AG08396 (cell line): ENCODE results near the gene CD320.
"Not testable (repeated sequence)": the region's sequence is repeated elsewhere in the genome, so short reads cannot be mapped to it uniquely, and the experiment has no call there.

Source experiments
- DNase-seq: peaks from one replicate; pipeline ENCODE4 v3.0.0; 2012; ENCODE audit warnings: low spot score, mixed read lengths

Gene CD320

DNA sequence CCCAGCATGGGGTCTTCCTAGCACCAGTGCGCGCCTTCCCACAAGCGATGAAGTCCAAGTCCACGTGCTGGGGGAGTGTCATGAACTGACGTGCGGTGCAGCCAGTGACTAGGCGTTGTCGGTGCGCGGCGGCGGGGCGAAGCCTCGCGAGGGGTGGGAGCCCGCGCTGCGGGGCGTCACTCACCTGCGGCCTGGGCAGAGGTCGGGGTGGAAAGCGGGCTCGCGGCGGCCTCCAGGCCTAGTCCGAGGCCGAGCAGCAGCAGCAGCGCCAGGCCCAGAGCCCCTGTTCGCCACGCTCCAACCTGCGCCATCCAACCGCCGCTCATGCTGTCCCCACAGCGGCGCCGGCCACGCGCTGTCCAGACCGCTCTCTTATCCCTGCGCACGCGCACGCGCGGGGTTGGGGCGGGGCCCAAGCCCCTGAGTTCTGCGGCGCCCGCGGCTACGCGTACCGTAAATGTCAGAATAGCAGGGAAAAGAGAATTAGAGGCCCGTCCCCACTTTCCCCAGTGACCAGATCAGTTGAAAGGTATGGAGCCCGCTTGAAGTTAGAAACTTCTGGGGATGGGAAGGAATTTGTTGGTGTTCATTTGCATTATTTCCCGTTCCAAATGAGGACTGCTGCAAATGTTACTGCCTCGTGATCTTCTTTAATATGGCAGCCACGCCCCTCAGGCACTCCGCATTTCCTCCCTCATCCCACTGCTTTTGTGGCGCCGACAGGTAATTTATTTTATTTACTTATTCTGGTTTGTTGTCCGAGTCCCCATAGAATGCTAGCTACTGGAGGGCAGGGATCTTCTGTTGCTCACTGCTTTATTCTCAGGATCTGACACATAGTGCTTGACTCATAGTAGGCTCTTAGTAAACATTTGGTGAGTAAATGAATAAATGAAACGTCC lies at the start of gene CD320:
TSS of gene CD320 (minus strand) at position 394 of the 902 bp plus-strand sequence. CDS start at position 326, 68 bp downstream.
- peak; percentile 97 for DNase-seq

DNA sequence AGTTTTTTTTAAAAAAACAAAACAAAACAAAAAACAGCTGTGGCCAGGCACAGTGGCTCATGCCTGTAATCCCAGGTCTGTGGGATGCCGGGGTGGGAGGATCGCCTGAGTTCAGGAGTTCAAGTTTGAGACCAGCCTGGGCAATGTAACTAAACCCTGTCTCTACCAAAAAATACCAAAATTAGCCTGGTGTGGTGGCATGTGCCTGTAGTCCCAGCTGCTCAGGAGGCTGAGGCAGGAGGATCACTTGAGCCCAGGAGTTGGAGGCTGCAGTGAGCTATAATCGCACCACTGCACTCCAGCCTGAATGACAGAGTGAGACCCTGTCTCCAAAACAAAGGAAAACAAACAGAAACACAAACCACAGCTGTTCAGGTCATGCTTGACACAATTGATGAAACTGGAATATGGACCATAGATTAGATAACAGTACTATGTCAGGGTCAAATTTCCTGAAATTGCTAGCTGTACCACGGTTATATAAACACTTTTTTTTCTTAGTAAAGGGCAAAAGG lies 48.9 kb upstream of the CD320 start:
- no peak for DNase-seq

DNA sequence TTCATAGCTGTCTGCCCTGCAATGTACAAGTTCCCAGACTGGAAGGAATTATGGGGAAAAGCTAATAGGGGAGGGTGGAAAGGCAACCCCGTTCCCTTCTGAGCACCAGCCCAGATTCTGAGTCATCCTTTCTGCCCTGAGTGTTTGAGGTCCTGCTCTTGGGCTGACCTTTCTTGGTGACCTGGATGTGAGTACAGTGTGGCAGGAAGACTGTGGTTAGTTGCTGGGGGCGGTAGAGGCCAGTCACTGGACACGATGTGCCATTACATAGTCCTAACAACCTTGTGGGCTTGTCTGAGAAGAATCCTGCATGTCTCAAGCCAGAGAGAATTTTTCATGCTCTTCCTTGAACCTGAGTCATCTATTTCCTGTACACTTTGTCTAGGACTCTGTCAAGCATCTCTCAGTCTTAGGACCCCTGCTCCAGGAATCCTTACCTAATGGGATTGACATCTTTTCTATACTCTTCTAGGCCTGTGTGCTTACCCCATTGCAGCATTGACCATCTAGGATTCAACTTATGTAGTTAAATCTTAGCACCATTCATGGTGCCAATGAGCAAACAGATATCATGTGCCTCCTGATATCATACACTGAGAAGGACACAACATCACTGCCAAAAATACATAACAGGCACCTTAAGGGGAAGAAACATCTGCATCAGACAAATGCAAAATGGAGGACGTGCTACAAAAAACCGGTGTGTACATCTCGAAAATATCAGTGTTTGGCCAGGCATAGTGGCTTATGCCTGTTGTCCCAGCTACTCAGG lies 47.7 kb upstream of the CD320 start:
- DNase-seq, result peak; percentile 78

DNA sequence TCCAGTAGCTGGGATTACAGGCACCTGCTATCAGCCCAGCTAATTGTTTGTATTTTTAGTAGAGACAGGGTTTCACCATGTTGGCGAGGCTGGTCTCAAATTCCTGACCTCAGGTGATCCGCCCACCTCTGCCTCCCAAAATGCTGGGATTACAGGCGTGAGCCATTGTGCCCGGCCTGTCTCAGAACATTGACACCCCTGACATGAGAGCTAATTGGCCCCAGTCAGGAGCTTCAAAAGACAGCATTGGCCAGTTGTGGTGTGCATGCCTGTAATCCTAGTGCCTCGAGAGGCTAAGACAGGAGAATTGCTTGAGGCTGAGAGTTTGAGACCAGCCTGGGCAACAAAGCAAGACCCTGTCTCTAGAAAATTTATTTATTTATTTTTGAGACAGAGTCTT lies 44.7 kb upstream of the CD320 start:
- DNase-seq, result not testable (repeated sequence)

DNA sequence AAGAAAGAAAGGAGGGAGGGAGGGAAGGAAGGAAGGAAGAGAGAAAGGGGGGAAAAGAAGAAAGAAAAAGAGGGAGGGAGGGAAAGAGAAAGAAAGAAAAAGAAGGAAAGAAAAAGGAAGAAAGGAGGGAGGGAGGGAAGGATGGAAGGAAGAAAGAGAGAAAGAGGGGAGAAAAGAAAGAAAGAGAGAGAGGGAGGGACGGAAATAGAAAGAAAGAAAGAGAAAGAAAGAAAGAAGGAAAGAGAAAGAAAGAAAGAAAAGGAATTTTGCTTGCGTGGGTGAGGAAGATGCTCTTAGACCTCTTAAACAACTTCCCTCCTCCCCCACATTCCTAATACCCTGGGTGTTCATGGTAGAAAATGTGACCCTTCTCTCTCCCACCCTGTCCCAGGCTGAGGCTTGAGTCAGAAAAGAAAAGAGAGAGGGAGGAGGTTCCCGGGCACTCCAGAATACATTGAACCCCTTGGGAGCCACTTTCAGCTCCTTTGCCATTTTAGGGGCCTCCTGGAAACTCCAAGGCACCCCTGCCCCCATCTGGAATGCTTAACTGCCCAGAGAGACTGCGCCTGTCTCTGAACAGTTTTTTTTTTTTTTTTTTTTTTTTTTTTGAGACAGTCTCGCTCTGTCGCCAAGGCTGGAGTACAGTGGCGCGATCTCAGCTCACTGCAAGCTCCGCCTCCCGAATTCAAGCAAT lies 44.1 kb upstream of the CD320 start:
- no peak for DNase-seq

DNA sequence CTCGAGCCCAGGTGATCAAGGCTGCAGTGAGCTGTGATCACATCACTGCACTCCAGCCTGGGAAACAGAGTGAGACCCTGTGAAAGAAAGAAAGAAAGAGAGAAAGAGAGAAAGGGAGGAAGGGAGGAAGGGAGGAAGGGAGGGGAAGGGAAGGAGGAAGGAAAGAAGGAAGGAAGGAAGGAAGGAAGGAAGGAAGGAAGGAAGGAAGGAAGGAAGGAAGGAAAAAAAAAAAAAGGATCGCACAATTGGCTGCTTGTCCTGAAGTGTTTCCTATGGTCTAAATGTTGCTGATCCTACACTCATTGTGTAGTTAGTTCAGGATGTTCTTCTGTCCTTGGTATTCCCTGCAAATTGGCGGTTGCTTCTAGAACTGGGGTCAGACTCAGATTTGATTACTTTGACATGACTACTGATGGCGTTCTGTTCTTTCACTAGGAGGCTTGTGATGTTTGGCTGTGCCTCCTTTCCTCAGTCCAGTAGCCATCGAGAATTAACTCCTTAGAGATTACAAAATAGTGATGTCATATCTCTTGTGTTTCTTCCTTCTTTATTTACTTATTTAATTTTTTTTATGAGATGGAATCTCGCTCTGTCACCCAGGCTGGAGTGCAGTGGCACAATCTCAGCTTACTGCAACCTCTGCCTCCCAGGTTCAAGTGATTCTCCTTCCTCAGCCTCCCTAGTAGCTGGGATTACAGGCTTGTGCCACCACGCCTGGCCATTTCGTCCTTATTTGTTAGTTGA lies 41.6 kb upstream of the CD320 start:
- not testable (repeated sequence) for DNase-seq

DNA sequence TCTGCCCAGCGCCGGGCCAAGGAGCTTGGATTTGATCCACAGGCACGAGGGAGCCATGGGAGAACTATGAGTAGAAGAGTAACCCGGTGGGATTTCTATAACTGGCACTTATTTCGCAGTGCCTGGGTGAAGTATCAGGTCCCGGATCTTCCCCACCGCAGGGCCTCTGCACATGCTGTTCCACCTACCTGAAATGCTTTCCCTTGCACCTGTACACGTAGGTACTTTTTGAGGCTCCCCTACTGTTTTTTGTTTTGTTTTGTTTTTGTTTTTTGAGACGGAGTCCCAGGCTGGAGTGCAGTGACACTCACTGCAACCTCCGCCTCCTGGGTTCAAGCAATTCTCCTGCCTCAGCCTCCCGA lies 35.3 kb upstream of the CD320 start:
- DNase-seq, result no peak

DNA sequence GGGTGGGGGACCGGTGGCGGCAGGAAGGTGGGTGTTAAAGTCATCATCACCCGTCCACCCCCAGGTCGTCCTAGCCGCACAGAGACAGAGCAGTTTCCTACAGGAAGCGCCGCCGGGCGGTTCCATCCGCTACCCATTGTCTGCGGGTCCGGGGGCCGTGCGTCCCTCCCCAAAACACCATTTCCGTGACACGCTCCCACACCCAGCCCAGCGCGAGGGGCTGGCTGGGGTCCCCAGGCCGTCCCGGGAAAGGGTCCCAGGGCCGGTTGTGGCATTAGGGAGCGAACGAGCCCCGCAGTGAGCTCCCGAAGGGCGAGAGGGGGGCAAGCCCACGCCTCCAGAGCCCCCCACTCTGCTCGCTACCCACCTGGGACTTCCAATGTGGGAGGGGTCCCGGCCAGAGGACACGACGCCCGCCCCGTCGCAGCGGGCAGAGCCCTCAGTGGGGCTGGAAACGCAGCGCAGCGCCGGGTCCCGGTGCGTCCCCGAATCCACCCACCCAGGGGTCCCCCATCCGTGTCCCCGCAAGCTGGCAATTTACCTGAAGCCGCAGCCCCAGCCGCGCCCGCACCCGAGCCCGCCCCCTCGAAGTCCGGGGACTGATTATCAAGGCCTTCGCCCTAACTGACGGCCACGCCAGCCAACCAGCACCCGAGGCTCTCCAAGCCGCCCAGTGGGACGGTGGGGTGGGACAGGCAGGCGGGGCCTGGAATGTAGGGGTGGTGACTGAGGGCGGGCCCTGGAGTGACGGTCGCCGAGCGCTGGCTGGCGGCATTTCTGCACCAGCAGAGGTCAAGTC lies 34.7 kb upstream of the CD320 start, which contains the start of gene KANK3:
TSS of gene KANK3 (minus strand) at position 579 of the 799 bp plus-strand sequence. CDS start 5,434 bp downstream, outside the sequence.
- DNase-seq, result peak; percentile 98

DNA sequence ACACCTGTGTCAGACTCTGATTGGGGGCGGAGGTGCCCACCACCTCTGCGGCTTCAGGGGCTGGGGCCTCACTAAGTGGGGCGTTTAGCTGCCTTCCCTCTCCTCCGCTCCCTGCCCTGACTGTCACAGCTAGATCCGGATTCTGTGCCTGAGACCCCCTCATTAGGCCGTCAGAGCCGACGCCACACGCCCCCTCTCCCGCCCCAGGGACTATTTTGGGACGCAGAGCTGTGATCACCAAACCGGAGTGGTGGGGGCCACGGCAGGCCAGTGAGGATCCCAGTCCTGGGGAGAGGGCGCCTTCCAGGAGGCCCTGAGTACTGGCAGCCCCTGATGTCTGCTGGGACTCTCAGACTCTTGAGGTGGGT lies 34.1 kb upstream of the CD320 start:
- no peak for DNase-seq

DNA sequence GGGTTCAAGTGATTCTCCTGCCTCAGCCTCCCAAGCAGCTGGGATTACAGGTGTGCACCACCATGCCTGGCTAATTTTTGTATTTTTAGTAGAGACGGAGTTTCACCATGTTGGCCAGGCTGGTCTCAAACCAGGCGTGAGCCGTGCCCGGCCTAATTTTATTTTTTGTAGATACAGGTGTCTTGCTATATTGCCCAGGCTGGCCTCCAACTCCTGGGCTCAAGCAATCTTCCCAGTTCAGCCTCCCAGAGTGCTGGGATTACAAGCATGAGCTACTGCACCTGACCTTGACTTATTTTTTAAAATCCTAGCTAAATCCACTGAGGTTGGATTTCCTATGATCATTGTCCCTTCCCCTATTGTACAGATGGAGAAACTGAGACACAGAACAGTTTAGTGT lies 33.3 kb upstream of the CD320 start:
- not testable (repeated sequence) for DNase-seq

DNA sequence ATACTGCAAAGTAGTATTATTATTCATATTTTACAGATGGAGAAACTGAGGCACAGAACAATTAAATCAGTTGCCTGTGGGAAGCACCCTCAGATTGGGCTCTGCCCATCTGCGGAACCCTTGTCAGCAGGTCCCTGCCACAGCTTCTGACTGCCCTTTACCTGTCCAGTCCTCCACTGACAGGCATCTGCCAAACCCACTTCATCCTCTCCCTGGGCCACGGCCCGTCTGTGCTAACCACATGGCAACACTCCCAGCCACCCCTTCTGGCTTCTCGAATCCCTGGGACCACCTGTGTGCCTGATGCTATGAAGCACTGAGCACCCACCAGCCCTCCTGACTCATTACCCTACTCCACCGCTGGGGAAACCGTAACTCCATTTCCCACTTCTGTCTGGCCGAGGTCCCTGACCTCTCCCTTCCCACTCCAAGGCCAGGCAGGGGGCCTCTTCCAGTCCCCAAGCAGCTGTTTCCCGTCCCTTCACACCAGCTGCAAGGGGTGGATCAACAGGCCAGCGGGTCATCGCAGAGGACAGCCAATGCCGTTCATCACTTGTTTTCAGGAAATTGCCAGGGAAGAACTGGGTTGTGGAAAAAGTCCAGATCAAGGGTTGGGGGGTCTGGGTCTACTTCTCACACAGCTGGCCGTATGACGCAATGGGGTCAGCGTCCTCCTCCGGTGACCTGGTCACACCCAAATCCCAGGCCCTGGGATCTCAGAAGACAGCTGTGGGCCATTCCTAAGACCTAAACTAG lies 32.4 kb upstream of the CD320 start:
- no peak for DNase-seq

DNA sequence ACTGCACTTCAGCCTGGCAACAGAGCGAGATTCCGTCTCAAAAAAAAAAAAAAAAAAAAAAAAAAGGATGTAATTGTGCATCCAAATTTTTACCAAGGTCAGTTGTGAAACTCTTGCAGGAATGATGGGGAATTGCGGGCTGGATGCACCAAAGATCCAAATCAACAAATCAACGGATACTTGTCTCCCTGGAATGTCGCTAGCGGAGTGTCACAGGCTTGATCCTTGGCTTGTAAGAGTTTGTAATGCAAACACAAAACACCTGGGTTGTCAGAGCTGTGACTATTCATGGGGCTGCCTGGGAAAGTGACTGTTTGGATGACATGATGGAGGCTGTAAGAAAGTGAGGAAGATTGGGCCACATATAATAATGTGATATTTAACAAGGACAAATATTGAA lies 30.7 kb upstream of the CD320 start:
- no peak for DNase-seq

DNA sequence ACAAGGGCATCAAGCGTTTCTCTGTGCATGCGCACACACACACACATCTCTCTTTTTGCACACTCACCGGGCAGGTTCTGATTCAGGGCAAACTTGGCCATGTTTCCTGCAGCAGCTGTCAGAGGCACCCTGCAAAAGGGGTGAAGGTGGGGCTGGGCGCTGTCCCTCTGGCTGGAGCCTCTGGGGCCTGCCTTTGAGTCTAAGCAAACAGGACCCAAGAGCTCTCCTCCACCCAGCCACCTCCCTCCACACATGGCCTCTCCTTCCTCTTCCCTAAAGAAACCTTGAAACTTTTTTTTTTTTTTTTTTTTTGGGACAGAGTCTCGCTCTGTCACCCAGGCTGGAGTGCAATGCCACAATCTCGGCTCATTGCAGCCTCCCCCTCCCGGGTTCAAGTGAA lies 29.6 kb upstream of the CD320 start:
- no peak for DNase-seq

DNA sequence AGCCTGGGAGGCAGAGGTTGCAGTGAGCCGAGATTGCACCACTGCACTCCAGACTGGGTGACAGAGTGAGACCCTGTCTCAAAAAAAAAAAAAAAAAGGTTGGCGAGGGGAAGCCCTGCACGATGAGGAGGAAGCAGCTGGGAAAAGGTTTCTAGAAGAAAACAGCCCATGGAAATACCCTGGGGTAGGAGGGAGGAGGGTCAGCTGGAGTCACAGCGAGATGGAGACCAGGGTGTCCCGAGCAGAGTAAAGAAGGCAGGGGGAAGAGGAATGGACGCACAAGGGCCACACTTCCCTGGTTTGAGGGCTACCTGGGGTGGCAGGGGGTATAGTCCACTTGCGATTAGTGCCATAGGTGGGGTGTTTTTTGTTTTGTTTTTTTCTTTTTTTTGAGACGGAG lies 28.5 kb upstream of the CD320 start:
- DNase-seq, result no peak

DNA sequence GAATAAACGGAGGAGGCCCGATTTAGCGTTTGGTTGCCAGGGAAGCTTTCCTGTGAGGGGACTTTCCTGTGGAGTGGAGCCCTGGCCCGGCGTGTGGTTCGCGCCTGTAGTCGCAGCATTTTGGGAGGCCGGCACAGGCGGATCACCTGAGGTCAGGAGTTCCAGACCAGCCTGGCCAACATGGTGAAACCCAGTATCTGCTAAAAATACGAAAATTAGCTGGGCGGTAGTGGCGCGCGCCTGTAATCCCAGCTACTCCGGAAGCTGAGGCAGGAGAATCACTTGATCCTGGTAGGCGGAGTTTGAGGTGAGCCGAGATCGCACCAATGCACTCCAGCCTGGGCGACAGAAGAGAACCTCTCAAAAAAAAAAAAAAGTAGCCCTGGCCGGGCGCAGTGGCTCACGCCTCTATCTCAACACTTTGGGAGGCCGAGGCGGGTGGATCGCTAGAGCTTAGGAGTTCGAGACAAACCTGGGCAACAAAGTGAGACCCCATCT lies 28.0 kb upstream of the CD320 start:
- no peak for DNase-seq

DNA sequence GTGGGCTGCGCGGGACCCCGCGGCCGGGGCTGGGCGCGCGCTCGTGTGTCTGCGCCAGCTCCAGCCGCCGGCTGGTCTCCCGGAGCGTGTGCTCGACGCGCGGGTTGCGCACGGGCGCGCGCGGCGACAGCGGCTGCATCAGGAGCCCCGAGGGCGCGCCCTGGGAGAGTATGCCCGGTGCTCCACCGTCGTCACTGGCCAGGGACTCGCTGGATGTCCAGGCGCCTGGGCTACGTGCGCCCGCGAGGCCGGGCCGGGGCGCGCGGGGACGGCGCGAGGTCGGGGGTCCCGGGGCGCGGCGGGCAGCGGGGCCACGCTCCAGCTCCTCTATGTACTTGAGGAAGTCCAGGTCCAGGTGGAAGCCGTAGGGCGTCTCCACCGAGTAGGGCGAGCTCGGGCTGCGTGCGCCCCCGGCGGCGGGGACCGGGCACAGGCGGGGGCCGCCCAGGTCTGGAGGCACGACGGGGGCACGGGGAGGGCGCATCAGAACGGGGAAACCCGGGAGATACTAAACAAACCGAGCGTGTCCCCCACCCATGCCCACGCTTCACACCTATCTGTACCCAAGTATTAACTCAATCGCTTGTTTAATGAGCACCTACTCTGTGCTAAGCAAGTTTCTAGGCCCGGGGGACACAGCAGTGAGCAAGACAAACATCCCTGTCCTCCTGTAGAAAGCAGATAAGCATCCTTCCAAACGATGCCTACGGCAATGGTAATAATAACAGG lies 27.3 kb upstream of the CD320 start:
- no peak for DNase-seq

DNA sequence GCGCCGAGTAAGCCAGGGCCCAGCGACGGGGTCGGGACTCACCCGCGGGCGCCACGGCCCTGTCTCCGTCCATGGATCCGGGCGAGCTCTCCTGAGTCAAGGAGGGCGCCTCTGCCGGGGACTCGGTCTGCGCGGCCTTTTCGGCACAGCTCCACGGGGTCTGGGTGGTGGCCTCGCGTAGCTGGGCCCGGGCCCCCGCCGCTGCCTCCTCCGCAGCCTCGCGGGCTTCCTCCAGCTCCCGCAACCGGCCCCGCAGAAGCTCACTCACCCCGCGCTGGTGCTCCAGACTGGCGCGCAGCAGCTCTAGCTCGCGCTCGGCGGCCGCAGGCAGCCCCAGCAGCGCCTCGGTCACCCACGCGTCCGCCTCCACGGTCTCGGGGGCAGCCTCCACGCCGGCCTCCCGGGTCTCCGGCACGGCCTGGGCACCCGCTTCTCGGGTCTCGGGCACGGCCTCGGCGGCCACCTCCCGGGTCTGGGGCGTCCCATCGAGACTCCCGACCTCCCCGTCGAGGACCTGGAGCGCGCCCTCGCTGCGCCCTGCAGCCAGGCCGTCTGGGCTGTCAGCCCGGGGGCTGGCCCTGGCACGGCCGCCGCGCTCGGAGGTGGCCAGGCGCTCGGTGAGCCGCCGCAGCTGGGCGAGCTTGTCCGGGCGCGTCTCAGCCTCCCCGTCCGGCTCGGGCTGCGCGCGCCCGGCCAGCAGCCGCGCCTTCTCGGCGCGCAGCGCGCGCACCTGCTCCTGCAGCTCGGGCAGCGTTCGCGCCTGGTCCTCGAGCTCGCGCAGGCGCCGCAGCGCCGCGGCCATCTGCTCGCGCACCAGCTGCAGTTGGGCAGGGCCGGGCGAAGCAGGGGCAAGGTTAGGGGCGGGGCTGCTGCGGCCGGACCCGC lies 26.5 kb upstream of the CD320 start:
- DNase-seq, result peak; percentile 84
